Stimulated activated CD4-positive, alpha-beta T cell treated with anti-CD3 and anti-CD28 coated beads, Interleukin-4, amount 100 ng/mL, for 4 hours (primary cell): ENCODE measurements around the gene ALG9.
"Not testable (repeated sequence)": the region's sequence is repeated elsewhere in the genome, so short reads cannot be mapped to it uniquely, and the experiment has no call there.

Experiments used
- DNase-seq, 2 experiments: peaks; one replicate each; pipeline ENCODE4 v3.0.0-alpha.2; 2020

ALG9 gene

GRCh38 chr11:111792955-111793500 lies 78.4 kb downstream of the ALG9 start:
- no peak for DNase-seq

- no peak for DNase-seq
Observed at GRCh38 chr11:111792314-111792713, 79.1 kb downstream of the ALG9 start.

- no peak for DNase-seq
Observed at GRCh38 chr11:111788464-111788863, 82.9 kb downstream of the ALG9 start.

- DNase-seq, result no peak
Observed at GRCh38 chr11:111788051-111788450, 83.3 kb downstream of the ALG9 start.

GRCh38 chr11:111785886-111786412 lies 85.4 kb downstream of the ALG9 start:
- no peak for DNase-seq

- no peak for DNase-seq
Observed at GRCh38 chr11:111785076-111785475, 86.3 kb downstream of the ALG9 start.

GRCh38 chr11:111784311-111784710 lies 87.1 kb downstream of the ALG9 start:
- not testable (repeated sequence) for DNase-seq

GRCh38 chr11:111782109-111782741 lies 89.2 kb downstream of the ALG9 start:
- DNase-seq, result no peak

GRCh38 chr11:111779118-111779517 lies 92.3 kb downstream of the ALG9 start:
- no peak for DNase-seq

GRCh38 chr11:111778047-111778558 lies 93.3 kb downstream of the ALG9 start:
- DNase-seq, result no peak

GRCh38 chr11:111777094-111778046 lies 94.0 kb downstream of the ALG9 start:
- DNase-seq, result peak in 1 of 2 experiments; percentile 4

GRCh38 chr11:111776398-111777093 lies 94.8 kb downstream of the ALG9 start:
- DNase-seq, result no peak

- no peak for DNase-seq
Observed at GRCh38 chr11:111774955-111775710, 96.2 kb downstream of the ALG9 start.

GRCh38 chr11:111772535-111772934 lies 98.8 kb downstream of the ALG9 start:
- DNase-seq, result no peak

- not testable (repeated sequence) for DNase-seq
Observed at GRCh38 chr11:111771205-111771604, 100.2 kb downstream of the ALG9 start.

GRCh38 chr11:111770581-111771134 lies 100.7 kb downstream of the ALG9 start:
- DNase-seq, result no peak

- no peak for DNase-seq
Observed at GRCh38 chr11:111766834-111767142, 104.6 kb downstream of the ALG9 start.

GRCh38 chr11:111765984-111766833 lies 105.2 kb downstream of the ALG9 start, which contains the start of gene PPP2R1B:
TSS of gene PPP2R1B (minus strand) at chr11:111766389. CDS start at chr11:111766361, 28 bp downstream.
- DNase-seq, result peak; percentile 63 to 72

- no peak for DNase-seq
Observed at GRCh38 chr11:111765320-111765983, 105.9 kb downstream of the ALG9 start.

- no peak for DNase-seq
Observed at GRCh38 chr11:111764621-111765020, 106.8 kb downstream of the ALG9 start.
